ENCODE data around the gene NR3C2.

Gene NR3C2

GRCh38 chr4:148443512-148444295 is 1.5 kb upstream of the NR3C2 start:
- Mint-ChIP-seq H3K4me3 (peak overlapping the region; percentile 98), H3K9me3 (ENCODE audit: low read depth) (no peaks in the 10 kb centered on the region), H3K27ac (peak overlapping the region; percentile 90), H3K36me3 (no peaks in the 10 kb centered on the region), H3K4me1 (ENCODE audit: low read depth) (peaks cover 48% of the 10 kb centered on the region), H3K27me3 (no peaks in the 10 kb centered on the region)

- Mint-ChIP-seq H3K4me3 (peak overlapping the region; percentile 98), H3K27ac (peak overlapping the region; percentile 90), H3K27me3 (no peaks in the 10 kb centered on the region), H3K9me3 (ENCODE audit: low read depth) (no peaks in the 10 kb centered on the region), H3K36me3 (no peaks in the 10 kb centered on the region), H3K4me1 (ENCODE audit: low read depth) (peaks cover 54% of the 10 kb centered on the region)
These were observed 758 bp upstream of the NR3C2 start for GRCh38 chr4:148442832-148443511.

GRCh38 chr4:148441624-148441985 is 609 bp downstream of the NR3C2 start:
- Mint-ChIP-seq H3K36me3 (peaks cover under 1% of the 10 kb centered on the region), H3K27ac (no peak overlapping the region), H3K4me1 (ENCODE audit: low read depth) (peaks cover 51% of the 10 kb centered on the region), H3K4me3 (peak overlapping the region; percentile 98), H3K27me3 (no peaks in the 10 kb centered on the region), H3K9me3 (ENCODE audit: low read depth) (no peaks in the 10 kb centered on the region)

- Mint-ChIP-seq H3K4me1 (ENCODE audit: low read depth) (peaks cover 76% of the 10 kb centered on the region), H3K27ac (no peak overlapping the region), H3K27me3 (no peaks in the 10 kb centered on the region), H3K4me3 (no peak overlapping the region), H3K36me3 (peaks cover 14% of the 10 kb centered on the region), H3K9me3 (ENCODE audit: low read depth) (no peaks in the 10 kb centered on the region)
These were observed 4.2 kb downstream of the NR3C2 start for GRCh38 chr4:148438047-148438446.

- Mint-ChIP-seq H3K27me3 (no peaks in the 10 kb centered on the region), H3K9me3 (ENCODE audit: low read depth) (no peaks in the 10 kb centered on the region), H3K4me3 (no peak overlapping the region), H3K4me1 (ENCODE audit: low read depth) (peaks cover 82% of the 10 kb centered on the region), H3K27ac (no peak overlapping the region), H3K36me3 (peaks cover 14% of the 10 kb centered on the region)
These were observed 4.8 kb downstream of the NR3C2 start for GRCh38 chr4:148437439-148437838.

GRCh38 chr4:148436512-148436911 is 5.7 kb downstream of the NR3C2 start:
- Mint-ChIP-seq H3K27me3 (no peaks in the 10 kb centered on the region), H3K4me3 (no peak overlapping the region), H3K9me3 (ENCODE audit: low read depth) (no peaks in the 10 kb centered on the region), H3K4me1 (ENCODE audit: low read depth) (peaks cover 88% of the 10 kb centered on the region), H3K36me3 (peaks cover 14% of the 10 kb centered on the region), H3K27ac (no peak overlapping the region)

- Mint-ChIP-seq H3K4me3 (peak overlapping the region; percentile 12), H3K27ac (no peak overlapping the region), H3K36me3 (peaks cover 14% of the 10 kb centered on the region), H3K27me3 (no peaks in the 10 kb centered on the region), H3K9me3 (ENCODE audit: low read depth) (no peaks in the 10 kb centered on the region), H3K4me1 (ENCODE audit: low read depth) (peaks cover 88% of the 10 kb centered on the region)
These were observed 6.4 kb downstream of the NR3C2 start for GRCh38 chr4:148435654-148436406.

GRCh38 chr4:148434075-148434773 is 8.0 kb downstream of the NR3C2 start:
- H3K27me3 Mint-ChIP-seq, result no peaks in the 10 kb centered on the region

GRCh38 chr4:148431401-148431800 is 10.8 kb downstream of the NR3C2 start:
- H3K4me3 Mint-ChIP-seq, result no peak overlapping the region
- H3K27ac Mint-ChIP-seq, result peak overlapping the region; percentile 4
- peaks cover 13% of the 10 kb centered on the region for H3K36me3 Mint-ChIP-seq
- H3K27me3 Mint-ChIP-seq, result no peaks in the 10 kb centered on the region
- peaks cover 91% of the 10 kb centered on the region for H3K4me1 Mint-ChIP-seq (ENCODE audit: low read depth)
- H3K9me3 Mint-ChIP-seq (ENCODE audit: low read depth), result no peaks in the 10 kb centered on the region

More at GRCh38 chr4:148434075-148434773, 8.0 kb downstream of the NR3C2 start:
- no peak overlapping the region for H3K27ac Mint-ChIP-seq
- H3K9me3 Mint-ChIP-seq (ENCODE audit: low read depth), result no peaks in the 10 kb centered on the region
- H3K4me1 Mint-ChIP-seq (ENCODE audit: low read depth), result peaks cover 86% of the 10 kb centered on the region
- H3K36me3 Mint-ChIP-seq, result peaks cover 14% of the 10 kb centered on the region
- H3K4me3 Mint-ChIP-seq, result peak overlapping the region; percentile 67

GRCh38 chr4:148430854-148431253 is 11.4 kb downstream of the NR3C2 start:
- H3K27ac Mint-ChIP-seq, result peak overlapping the region; percentile 4
- H3K27me3 Mint-ChIP-seq, result no peaks in the 10 kb centered on the region
- H3K9me3 Mint-ChIP-seq (ENCODE audit: low read depth), result no peaks in the 10 kb centered on the region
- H3K4me1 Mint-ChIP-seq (ENCODE audit: low read depth), result peaks cover 91% of the 10 kb centered on the region
- H3K4me3 Mint-ChIP-seq, result no peak overlapping the region
- H3K36me3 Mint-ChIP-seq, result peaks cover 8% of the 10 kb centered on the region

- H3K27ac Mint-ChIP-seq, result peak overlapping the region; percentile 6
- no peak overlapping the region for H3K4me3 Mint-ChIP-seq
- peaks cover 89% of the 10 kb centered on the region for H3K4me1 Mint-ChIP-seq (ENCODE audit: low read depth)
- H3K27me3 Mint-ChIP-seq, result no peaks in the 10 kb centered on the region
- H3K36me3 Mint-ChIP-seq, result peaks cover 5% of the 10 kb centered on the region
- no peaks in the 10 kb centered on the region for H3K9me3 Mint-ChIP-seq (ENCODE audit: low read depth)
These were observed 13.0 kb downstream of the NR3C2 start for GRCh38 chr4:148429206-148429605.

- Mint-ChIP-seq H3K27ac (peak overlapping the region; percentile 54), H3K36me3 (peaks cover 8% of the 10 kb centered on the region), H3K9me3 (ENCODE audit: low read depth) (no peaks in the 10 kb centered on the region), H3K4me1 (ENCODE audit: low read depth) (peaks cover 91% of the 10 kb centered on the region), H3K4me3 (no peak overlapping the region), H3K27me3 (no peaks in the 10 kb centered on the region)
These were observed 15.6 kb downstream of the NR3C2 start for GRCh38 chr4:148426643-148427042.

GRCh38 chr4:148425327-148426110 is 16.7 kb downstream of the NR3C2 start:
- Mint-ChIP-seq H3K36me3 (peaks cover 8% of the 10 kb centered on the region), H3K4me3 (peak overlapping the region; percentile 17), H3K27ac (peak overlapping the region; percentile 67), H3K9me3 (ENCODE audit: low read depth) (no peaks in the 10 kb centered on the region), H3K4me1 (ENCODE audit: low read depth) (peaks cover 89% of the 10 kb centered on the region), H3K27me3 (no peaks in the 10 kb centered on the region)

GRCh38 chr4:148420397-148420796 is 21.8 kb downstream of the NR3C2 start:
- no peaks in the 10 kb centered on the region for H3K9me3 Mint-ChIP-seq (ENCODE audit: low read depth)
- peaks cover 15% of the 10 kb centered on the region for H3K36me3 Mint-ChIP-seq
- no peak overlapping the region for H3K4me3 Mint-ChIP-seq
- no peak overlapping the region for H3K27ac Mint-ChIP-seq
- no peaks in the 10 kb centered on the region for H3K27me3 Mint-ChIP-seq
- H3K4me1 Mint-ChIP-seq (ENCODE audit: low read depth), result peaks cover 88% of the 10 kb centered on the region

Measured in activated naive CD8-positive, alpha-beta T cell (primary cell).